GM18505 (cell line): ENCODE data around the gene UTP4.

ENCODE experiments used
- ATAC-seq: cut with Tn5 transposase; IDR thresholded peaks from one replicate; pipeline ENCODE4 v1.9.1; 2021; ENCODE audit not compliant: unreplicated experiment
- POLR2A ChIP-seq: IDR thresholded peaks from 4 replicates; pipeline ENCODE4 v1.6.1; 2011; ENCODE audit warnings: borderline replicate concordance; ENCODE audit not compliant: insufficient read depth, insufficient read length; ENCODE audit errors: extremely low read depth

UTP4 gene

GRCh38 chr16:69186642-69187445 lies 54.4 kb downstream of the UTP4 start, which contains the start of gene SNTB2:
Gene SNTB2 (plus strand): TSS chr16:69187164. CDS start chr16:69187167, 3 bp downstream.
- ATAC-seq, result peak; percentile 77
- TF ChIP-seq POLR2A, result peak; percentile 60

- peak; percentile 33 for ATAC-seq
These were observed 55.2 kb downstream of the UTP4 start for GRCh38 chr16:69187446-69188235.

GRCh38 chr16:69188236-69188549 lies 55.7 kb downstream of the UTP4 start:
- no peak for ATAC-seq
- no peak for TF ChIP-seq POLR2A

More at GRCh38 chr16:69187446-69188235, 55.2 kb downstream of the UTP4 start:
- TF ChIP-seq POLR2A, result no peak

GRCh38 chr16:69188716-69189115 lies 56.3 kb downstream of the UTP4 start:
- TF ChIP-seq POLR2A, result no peak
- no peak for ATAC-seq

GRCh38 chr16:69190046-69190588 lies 57.7 kb downstream of the UTP4 start:
- TF ChIP-seq POLR2A, result no peak
- ATAC-seq, result no peak

- ATAC-seq, result no peak
- TF ChIP-seq POLR2A, result no peak
These were observed 58.1 kb downstream of the UTP4 start for GRCh38 chr16:69190598-69190997.

DNA sequence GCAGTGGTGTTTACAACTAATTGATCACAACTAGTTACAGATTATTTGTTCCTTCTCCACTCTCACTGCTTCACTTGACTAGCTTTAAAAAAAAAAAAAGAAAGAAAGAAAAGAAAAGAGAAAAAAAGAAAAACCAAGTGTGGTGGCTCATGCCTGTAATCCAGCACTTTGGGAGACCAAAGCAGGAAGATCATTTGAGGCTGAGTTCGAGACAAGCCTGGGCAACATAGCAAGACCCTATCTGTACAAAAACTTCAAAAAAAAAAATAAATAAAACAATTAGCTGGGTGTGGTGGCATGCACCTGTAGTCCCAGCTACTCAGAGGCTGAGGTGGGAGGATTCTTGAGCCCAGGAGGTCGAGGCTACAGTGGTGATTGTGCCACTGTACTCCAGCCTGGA lies 58.7 kb downstream of the UTP4 start:
- TF ChIP-seq POLR2A, result no peak
- no peak for ATAC-seq

DNA sequence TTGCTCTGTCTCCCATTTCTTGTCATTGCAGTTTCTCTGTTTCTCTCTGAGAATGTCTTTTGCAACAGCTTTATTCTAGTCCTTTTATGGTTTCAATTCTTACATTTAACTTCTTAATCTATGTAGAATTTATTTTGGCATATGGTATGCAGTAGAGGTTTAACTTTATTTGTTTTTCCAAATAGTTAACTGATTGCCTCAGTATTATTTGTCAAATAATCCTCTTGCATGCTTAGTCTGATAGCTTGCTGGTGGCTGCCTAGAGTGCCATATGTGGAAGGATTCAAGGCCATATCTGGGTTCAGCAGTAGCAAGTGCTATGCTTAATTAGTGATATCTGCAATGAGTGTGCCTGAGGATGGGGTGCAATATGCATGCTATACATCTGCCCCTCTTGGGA lies 61.4 kb downstream of the UTP4 start:
- TF ChIP-seq POLR2A, result no peak
- ATAC-seq, result no peak

- no peak for ATAC-seq
These were observed 62.0 kb downstream of the UTP4 start for GRCh38 chr16:69194488-69194887.

GRCh38 chr16:69195369-69196029 lies 63.0 kb downstream of the UTP4 start:
- TF ChIP-seq POLR2A, result no peak
- no peak for ATAC-seq

More at GRCh38 chr16:69194488-69194887, 62.0 kb downstream of the UTP4 start:
- TF ChIP-seq POLR2A, result no peak

- no peak for TF ChIP-seq POLR2A
These were observed 65.1 kb downstream of the UTP4 start for GRCh38 chr16:69197573-69197972.

DNA sequence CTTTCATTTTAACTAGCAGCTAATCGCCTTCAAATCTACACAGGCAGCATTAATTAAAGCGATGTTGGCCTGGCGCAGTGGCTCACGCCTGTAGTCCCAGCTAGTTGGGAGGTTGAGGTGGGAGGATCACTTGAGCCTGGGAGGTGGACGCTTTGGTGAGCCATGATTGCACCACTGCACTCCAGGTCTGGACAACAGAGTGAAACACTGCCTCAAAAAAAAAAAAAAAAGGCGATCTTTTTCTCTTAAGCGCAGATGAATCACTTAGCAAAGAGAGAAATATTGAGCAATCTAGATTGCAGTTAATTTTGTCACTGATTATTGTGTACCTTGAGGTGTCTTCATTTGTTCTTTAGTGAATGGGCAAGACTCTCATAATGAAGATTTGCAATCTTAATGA lies 66.9 kb downstream of the UTP4 start:
- no peak for TF ChIP-seq POLR2A
- ATAC-seq, result no peak

More at GRCh38 chr16:69197573-69197972, 65.1 kb downstream of the UTP4 start:
- no peak for ATAC-seq

DNA sequence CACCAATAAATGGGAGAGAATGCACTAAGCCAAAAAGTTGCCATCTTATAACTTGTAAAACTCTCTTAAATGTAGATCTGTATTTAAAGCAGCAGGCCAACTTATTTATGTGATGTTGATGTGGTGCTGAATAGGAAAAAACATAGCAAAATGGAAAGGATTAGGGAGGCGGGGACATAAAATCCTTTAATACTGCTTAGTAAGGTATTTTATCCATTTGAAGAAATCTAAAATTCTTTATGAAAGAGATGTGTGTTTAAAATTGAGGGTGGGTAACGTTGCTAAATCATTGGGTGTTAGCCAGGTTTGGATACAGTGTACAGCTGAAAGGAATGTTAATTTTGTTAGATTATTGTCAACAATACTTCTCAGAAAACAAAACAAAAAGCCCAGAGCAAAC lies 68.8 kb downstream of the UTP4 start:
- no peak for TF ChIP-seq POLR2A
- ATAC-seq, result no peak
